ENCODE data around the gene BABAM2. TPM values are rescaled to one million over a fixed set of nuclear protein-coding genes. Genes with fewer than 3 reads are reported as not detected.
"Not testable (repeated sequence)": the region's sequence is repeated elsewhere in the genome, so short reads cannot be mapped to it uniquely, and the experiment has no call there.

The BABAM2 gene
- polyA plus RNA-seq, 6 donors from 2014 or later, result 50.3 to 58.3 (median 55.6) TPM

DNA sequence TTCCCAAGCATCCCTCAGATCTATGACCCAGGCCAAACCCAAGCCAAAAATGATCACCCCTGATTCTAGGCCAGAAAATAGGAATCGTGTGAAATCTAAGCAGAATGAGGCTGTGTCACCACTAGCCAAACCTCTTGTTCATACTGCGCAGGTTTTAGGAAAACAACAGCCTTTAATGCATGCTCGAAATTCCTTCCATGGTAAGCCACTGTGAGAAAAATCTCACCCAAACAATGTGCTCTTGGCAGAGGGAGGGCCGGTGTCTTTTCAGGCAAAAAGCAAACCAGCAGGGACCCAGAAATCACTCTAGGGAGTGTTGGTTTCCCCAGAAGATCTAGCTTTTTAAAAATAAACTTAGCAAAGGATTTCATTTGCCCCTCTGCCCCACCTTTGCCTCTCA is 430.9 kb downstream of the BABAM2 start:
- DNase-seq (no peak), ATAC-seq (ENCODE audit: low read depth in 2 of 2) (no peak)
- Mint-ChIP-seq H3K4me3 (no peak overlapping the region), H3K4me1 (no peaks in the 10 kb centered on the region), H3K27me3 (no peaks in the 10 kb centered on the region), H3K36me3 (peaks cover 6 to 11% of the 10 kb centered on the region in 2 donors), H3K9me3 (no peaks in the 10 kb centered on the region), H3K27ac (peak overlapping the region in 1 of 6 donors; percentile 79)

DNA sequence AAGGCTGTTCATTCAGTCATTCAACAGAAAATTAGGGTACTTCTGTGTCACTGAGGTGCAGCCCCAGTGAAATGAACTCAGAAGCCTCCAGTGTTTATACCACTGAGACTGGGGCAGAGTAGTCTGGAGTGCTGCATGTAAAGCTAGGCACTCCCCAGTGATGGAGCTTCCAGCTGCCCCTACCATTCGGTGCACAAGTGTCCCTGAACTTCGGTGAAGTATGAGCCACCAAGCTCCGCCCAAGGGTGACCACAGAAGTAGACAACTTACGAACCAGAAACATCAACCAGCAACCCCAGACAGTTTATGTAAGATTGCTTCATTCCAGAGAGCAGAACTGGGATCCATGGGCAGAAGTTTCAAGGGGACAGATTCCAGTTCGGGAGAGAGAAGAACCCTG is 431.5 kb downstream of the BABAM2 start:
- H3K4me3 Mint-ChIP-seq, result no peak overlapping the region
- no peaks in the 10 kb centered on the region for H3K9me3 Mint-ChIP-seq
- H3K36me3 Mint-ChIP-seq, result peaks cover 6 to 11% of the 10 kb centered on the region in 2 donors
- no peaks in the 10 kb centered on the region for H3K4me1 Mint-ChIP-seq
- DNase-seq, result no peak
- no peak for ATAC-seq (ENCODE audit: low read depth in 2 of 2)
- no peaks in the 10 kb centered on the region for H3K27me3 Mint-ChIP-seq
- H3K27ac Mint-ChIP-seq, result peak overlapping the region in 1 of 6 donors; percentile 68

DNA sequence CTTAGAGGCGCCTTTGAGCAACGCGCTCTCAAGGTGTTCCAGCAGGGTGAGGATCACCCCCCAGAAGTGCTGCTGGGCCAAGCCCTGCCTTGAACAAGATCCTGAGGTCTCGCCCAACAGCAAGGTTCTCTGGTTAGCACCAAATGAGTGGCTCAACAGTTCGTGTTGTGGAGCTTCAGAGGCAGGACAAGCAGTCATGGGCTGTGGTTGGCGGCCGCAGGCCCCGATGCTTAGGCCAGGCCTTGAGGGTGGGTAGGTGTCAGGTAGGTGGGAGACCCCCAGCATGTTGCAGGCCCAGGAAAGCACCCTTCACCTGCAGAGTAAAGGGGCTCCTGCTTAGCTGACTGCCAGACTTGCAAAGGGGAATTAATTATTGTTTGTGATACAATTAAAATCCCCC is 431.9 kb downstream of the BABAM2 start:
- Mint-ChIP-seq H3K4me3 (no peak overlapping the region), H3K4me1 (no peaks in the 10 kb centered on the region), H3K9me3 (peaks cover 0 to 1% (median 0%) of the 10 kb centered on the region in 7 donors), H3K36me3 (peaks cover 10 to 11% of the 10 kb centered on the region in 2 donors), H3K27ac (no peak overlapping the region), H3K27me3 (no peaks in the 10 kb centered on the region)
- DNase-seq, result no peak
- ATAC-seq (ENCODE audit: low read depth in 2 of 2), result no peak

DNA sequence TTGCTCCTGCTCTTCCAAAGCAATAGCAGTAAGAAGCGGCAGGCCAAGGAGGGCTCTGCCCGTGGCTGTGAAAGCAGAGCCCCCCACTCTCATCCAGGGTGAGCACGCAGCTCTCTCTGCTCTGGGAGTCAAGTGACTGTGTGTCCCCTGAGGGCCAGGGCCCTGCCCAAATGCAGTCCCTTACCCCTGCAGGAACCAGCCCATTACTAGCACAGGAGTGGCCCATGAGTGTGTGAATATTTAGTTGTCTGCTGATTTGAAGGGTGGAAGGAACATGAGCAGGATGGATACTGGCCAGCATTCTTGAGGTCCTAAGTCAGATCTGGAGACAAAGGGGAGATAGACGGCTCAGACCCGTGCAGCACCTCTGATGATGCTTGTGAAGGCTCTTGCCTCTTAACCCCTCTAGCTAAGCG is 432.5 kb downstream of the BABAM2 start:
- Mint-ChIP-seq H3K9me3 (peaks cover 0 to 2% (median 0%) of the 10 kb centered on the region in 7 donors), H3K27me3 (no peaks in the 10 kb centered on the region), H3K4me1 (no peaks in the 10 kb centered on the region), H3K27ac (no peak overlapping the region), H3K4me3 (no peak overlapping the region), H3K36me3 (peaks cover 11% of the 10 kb centered on the region in 2 donors)
- ATAC-seq (ENCODE audit: low read depth in 2 of 2) (no peak), DNase-seq (no peak)

- Mint-ChIP-seq H3K36me3 (peaks cover 13 to 24% of the 10 kb centered on the region in 2 donors), H3K27ac (peak overlapping the region in 2 of 6 donors; percentile 65 to 83), H3K27me3 (no peaks in the 10 kb centered on the region), H3K4me3 (peak overlapping the region in 1 of 8 donors; percentile 80), H3K4me1 (no peaks in the 10 kb centered on the region), H3K9me3 (peaks cover 0 to 2% (median 0%) of the 10 kb centered on the region in 7 donors)
- no peak for DNase-seq
- no peak for ATAC-seq (ENCODE audit: low read depth in 2 of 2)
Measured at GRCh38 chr2:28325173-28325566, 434.6 kb downstream of the BABAM2 start.

DNA sequence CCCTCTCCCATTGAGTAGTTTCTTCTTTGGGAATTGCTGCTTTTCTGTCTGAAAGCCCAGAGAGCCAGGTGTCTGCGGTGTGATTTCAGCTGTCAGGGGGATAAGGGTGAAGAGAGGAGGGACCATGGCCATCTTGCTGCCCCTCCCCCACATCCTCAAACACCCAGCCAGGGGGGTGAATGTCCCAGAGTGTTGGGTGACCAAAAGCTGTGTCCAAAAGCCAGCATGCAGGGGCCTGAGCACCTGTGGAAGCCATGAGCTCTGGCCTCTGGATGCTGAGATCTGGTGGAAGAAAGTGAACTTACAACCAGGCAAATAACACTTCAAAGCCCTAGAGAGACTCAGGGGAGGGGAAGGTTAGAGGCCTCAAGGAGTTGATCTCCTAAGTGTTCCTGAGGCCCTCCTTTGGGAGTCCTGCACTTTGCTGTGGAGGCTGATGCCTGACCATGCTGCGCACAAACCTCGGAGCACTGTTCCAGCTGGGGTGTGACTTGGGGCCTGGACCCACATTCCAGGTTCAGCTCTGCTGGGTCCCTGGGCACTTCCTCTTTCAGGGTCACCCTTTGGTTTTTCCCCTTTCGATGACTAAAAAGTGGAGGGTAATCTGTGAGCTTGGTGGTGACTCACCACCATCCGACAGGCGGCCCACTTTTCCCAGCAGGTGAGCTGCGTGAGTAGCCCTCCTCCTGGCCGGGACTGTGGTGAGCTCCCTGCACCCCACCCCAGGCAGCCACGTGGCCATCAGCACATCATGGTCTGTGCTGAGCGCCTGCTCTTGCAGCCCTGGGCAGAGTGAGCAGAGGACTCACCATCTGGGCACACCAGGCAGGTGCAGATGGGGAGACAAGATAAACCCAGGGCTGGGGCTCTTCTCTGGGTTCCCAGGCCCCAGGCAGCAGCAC is 435.3 kb downstream of the BABAM2 start:
- Mint-ChIP-seq H3K27ac (no peak overlapping the region), H3K4me3 (no peak overlapping the region), H3K4me1 (no peaks in the 10 kb centered on the region), H3K36me3 (peaks cover 13 to 24% of the 10 kb centered on the region in 2 donors), H3K27me3 (no peaks in the 10 kb centered on the region), H3K9me3 (peaks cover 0 to 2% (median 0%) of the 10 kb centered on the region in 7 donors)
- DNase-seq (no peak), ATAC-seq (ENCODE audit: low read depth in 2 of 2) (no peak)

- DNase-seq, result no peak
- H3K4me3 Mint-ChIP-seq, result no peak overlapping the region
- H3K27ac Mint-ChIP-seq, result peak overlapping the region in 1 of 6 donors; percentile 44
- H3K36me3 Mint-ChIP-seq, result peaks cover 13 to 18% of the 10 kb centered on the region in 2 donors
- H3K9me3 Mint-ChIP-seq, result peaks cover 0 to 2% (median 0%) of the 10 kb centered on the region in 7 donors
- no peaks in the 10 kb centered on the region for H3K27me3 Mint-ChIP-seq
- no peaks in the 10 kb centered on the region for H3K4me1 Mint-ChIP-seq
- ATAC-seq (ENCODE audit: low read depth in 2 of 2), result no peak
Measured at GRCh38 chr2:28326469-28326805, 435.9 kb downstream of the BABAM2 start.

- no peaks in the 10 kb centered on the region for H3K27me3 Mint-ChIP-seq
- no peak overlapping the region for H3K4me3 Mint-ChIP-seq
- no peaks in the 10 kb centered on the region for H3K4me1 Mint-ChIP-seq
- ATAC-seq (ENCODE audit: low read depth in 2 of 2) (no peak), DNase-seq (no peak)
- peaks cover 0 to 2% (median 0%) of the 10 kb centered on the region in 7 donors for H3K9me3 Mint-ChIP-seq
- peaks cover 13 to 19% of the 10 kb centered on the region in 2 donors for H3K36me3 Mint-ChIP-seq
- no peak overlapping the region for H3K27ac Mint-ChIP-seq
Measured at GRCh38 chr2:28326881-28327505, 436.5 kb downstream of the BABAM2 start.

DNA sequence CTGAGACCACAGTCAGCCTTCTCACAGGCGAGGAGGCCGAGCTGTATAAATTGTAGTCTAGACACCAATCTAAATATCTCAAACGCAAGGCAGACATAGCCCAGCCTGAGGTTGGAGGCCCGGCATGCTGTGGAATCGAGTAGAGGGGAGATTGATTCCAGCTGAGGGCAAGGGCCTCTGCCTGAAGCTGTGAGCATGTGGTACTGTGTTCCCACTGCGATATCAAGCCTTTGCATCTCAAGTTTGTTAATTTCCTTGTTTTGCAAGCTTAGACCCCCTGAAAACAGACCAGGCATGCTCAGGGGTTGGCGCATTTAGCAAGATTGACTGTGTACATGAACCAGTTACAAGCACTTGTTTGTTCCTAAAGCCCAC is 437.0 kb downstream of the BABAM2 start:
- Mint-ChIP-seq H3K9me3 (peaks cover 0 to 2% (median 0%) of the 10 kb centered on the region in 7 donors), H3K27ac (no peak overlapping the region), H3K36me3 (peaks cover 13 to 18% of the 10 kb centered on the region in 2 donors), H3K4me3 (no peak overlapping the region), H3K27me3 (no peaks in the 10 kb centered on the region), H3K4me1 (no peaks in the 10 kb centered on the region)
- DNase-seq, result no peak
- ATAC-seq (ENCODE audit: low read depth in 2 of 2), result no peak

GRCh38 chr2:28327956-28328922 is 437.7 kb downstream of the BABAM2 start:
- no peak overlapping the region for H3K4me3 Mint-ChIP-seq
- ATAC-seq (ENCODE audit: low read depth in 2 of 2) (no peak), DNase-seq (no peak)
- H3K27ac Mint-ChIP-seq, result no peak overlapping the region
- H3K27me3 Mint-ChIP-seq, result no peaks in the 10 kb centered on the region
- peaks cover 13 to 18% of the 10 kb centered on the region in 2 donors for H3K36me3 Mint-ChIP-seq
- peaks cover 0 to 2% (median 0%) of the 10 kb centered on the region in 7 donors for H3K9me3 Mint-ChIP-seq
- H3K4me1 Mint-ChIP-seq, result peaks cover 0 to 5% (median 0%) of the 10 kb centered on the region in 3 donors

DNA sequence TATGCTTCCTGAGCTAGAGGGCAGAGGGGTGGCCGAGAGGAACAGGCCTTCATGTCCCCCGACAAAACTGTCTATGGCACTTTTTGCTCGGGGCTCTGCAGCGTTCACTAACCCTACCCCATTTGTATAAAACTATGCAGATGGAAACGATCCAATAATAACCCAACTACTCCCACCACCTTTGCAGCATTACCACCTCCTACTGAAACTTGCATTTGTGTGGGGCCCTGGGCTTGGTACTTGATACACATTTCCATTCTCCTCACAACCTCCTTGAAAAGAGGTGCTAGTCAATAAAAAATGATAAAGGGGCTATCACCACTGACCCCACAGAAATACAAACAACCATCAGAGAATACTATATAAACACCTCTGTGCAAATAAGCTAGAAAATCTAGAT is 438.7 kb downstream of the BABAM2 start:
- Mint-ChIP-seq H3K4me3 (no peak overlapping the region), H3K36me3 (peaks cover 13 to 18% of the 10 kb centered on the region in 2 donors), H3K9me3 (peaks cover 0 to 2% (median 0%) of the 10 kb centered on the region in 7 donors), H3K27ac (no peak overlapping the region), H3K27me3 (no peaks in the 10 kb centered on the region), H3K4me1 (peaks cover 0 to 5% (median 0%) of the 10 kb centered on the region in 3 donors)
- ATAC-seq (ENCODE audit: low read depth in 2 of 2) (no peak), DNase-seq (no peak)

DNA sequence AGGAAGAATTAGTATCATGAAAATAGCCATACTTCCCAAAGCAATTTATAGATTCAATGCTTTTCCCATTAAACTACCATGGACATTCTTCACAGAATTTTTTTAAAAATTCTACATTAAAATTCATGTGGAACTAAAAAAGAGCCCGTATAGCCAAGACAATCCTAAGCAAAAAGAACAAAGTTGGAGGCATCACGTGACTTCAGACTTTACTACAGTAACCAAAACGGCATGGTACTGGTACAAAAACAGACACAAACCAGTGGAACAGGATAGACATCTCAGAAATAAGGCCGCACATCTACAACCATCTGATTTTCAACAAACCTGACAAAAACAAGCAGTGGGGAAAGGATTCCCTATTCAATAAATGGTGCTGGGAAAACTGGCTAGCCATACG is 440.2 kb downstream of the BABAM2 start:
- not testable (repeated sequence) for H3K4me3 Mint-ChIP-seq; ATAC-seq (ENCODE audit: low read depth in 2 of 2); H3K9me3 Mint-ChIP-seq; H3K4me1 Mint-ChIP-seq; DNase-seq; H3K27me3 Mint-ChIP-seq; H3K27ac Mint-ChIP-seq
- H3K36me3 Mint-ChIP-seq, result peaks cover 13 to 18% of the 10 kb centered on the region in 2 donors

DNA sequence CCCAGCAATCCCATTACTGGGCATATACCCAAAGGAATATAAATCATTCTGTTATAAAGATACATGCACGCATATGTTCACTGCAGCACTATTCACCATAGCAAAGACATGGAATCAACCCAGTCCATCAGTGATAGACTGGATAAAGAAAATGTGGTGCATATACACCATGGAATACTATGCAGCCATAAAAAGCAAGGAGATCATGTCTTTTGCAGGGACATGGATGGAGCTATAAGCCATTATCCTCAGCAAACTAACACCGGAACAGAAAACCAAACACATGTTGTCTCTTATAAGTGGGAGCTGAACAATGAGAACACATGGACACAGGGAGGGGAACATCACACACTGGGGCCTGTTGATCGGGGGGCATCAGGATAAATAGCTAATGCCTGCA is 441.3 kb downstream of the BABAM2 start:
- not testable (repeated sequence) for H3K9me3 Mint-ChIP-seq; ATAC-seq (ENCODE audit: low read depth in 2 of 2); H3K27me3 Mint-ChIP-seq; H3K4me1 Mint-ChIP-seq; H3K27ac Mint-ChIP-seq; DNase-seq
- Mint-ChIP-seq H3K4me3 (peak overlapping the region in 1 of 8 donors; percentile 60), H3K36me3 (peaks cover 13 to 18% of the 10 kb centered on the region in 2 donors)

All from naive B cell (primary cell).